Astrocyte of the spinal cord (primary cell): Measurements from ENCODE around the gene EXOC6B.
A peak's percentile ranks its signal among the peaks of the same experiment; 100 is the strongest.

ENCODE experiments used
- DNase-seq: peaks from one replicate; pipeline ENCODE4 v3.0.0; 2011; ENCODE audit warnings: low read depth, low spot score
- H3K4me3 ChIP-seq: 2 replicates; pipeline ENCODE4 v1.5.1; 2011; ENCODE audit warnings: low read depth, mild to moderate bottlenecking, low read length, moderate library complexity
- CTCF ChIP-seq: IDR thresholded peaks from 2 replicates; pipeline ENCODE4 v1.5.1; 2012; ENCODE audit warnings: low read depth, mild to moderate bottlenecking, low read length, inconsistent platforms
- in situ Hi-C: cut with HindIII; loops from 2 replicates; pipeline ENCODE4 v1.10.0; 2017; ENCODE audit warnings: low sequenced_read_pairs

The EXOC6B gene

GRCh38 chr2:72389447-72389846 lies 436.4 kb downstream of the EXOC6B start:
- DNase-seq = no peak
- no peak for TF ChIP-seq CTCF
- in situ Hi-C loops = no loop called here
- H3K4me3 ChIP-seq = no peak overlapping the region

GRCh38 chr2:72388263-72388662 lies 437.6 kb downstream of the EXOC6B start:
- TF ChIP-seq CTCF = no peak
- in situ Hi-C loops = no loop called here
- no peak for DNase-seq
- H3K4me3 ChIP-seq = no peak overlapping the region

- no peak overlapping the region for H3K4me3 ChIP-seq
- TF ChIP-seq CTCF = no peak
- in situ Hi-C loops = no loop called here
- no peak for DNase-seq
These were observed 439.5 kb downstream of the EXOC6B start for GRCh38 chr2:72386288-72386687.

- DNase-seq = no peak
These were observed 447.0 kb downstream of the EXOC6B start for GRCh38 chr2:72378753-72379348.

GRCh38 chr2:72367530-72368225 lies 458.2 kb downstream of the EXOC6B start:
- DNase-seq = peak; percentile 75
- in situ Hi-C loops = no loop called here
- no peak overlapping the region for H3K4me3 ChIP-seq
- no peak for TF ChIP-seq CTCF

More at GRCh38 chr2:72378753-72379348, 447.0 kb downstream of the EXOC6B start:
- H3K4me3 ChIP-seq = no peak overlapping the region
- in situ Hi-C loops = no loop called here
- no peak for TF ChIP-seq CTCF

- DNase-seq = no peak
- no peak for TF ChIP-seq CTCF
- in situ Hi-C loops = no loop called here
- no peak overlapping the region for H3K4me3 ChIP-seq
These were observed 462.4 kb downstream of the EXOC6B start for GRCh38 chr2:72363406-72363805.
